Ishikawa (cell line): ENCODE measurements around the gene ADPRS.

Experiments
- CEBPB ChIP-seq: IDR thresholded peaks from 2 replicates; pipeline ENCODE4 v1.6.1; 2012
- CREB1 ChIP-seq: IDR thresholded peaks from 2 replicates; pipeline ENCODE4 v1.6.1; 2012; ENCODE audit warnings: low read depth
- EGR1 ChIP-seq: IDR thresholded peaks from 2 replicates; pipeline ENCODE4 v1.6.1; 2012
- EP300 ChIP-seq: IDR thresholded peaks from 2 replicates; pipeline ENCODE4 v1.6.1; 2012; ENCODE audit warnings: borderline replicate concordance
- FOXM1 ChIP-seq: IDR thresholded peaks from 2 replicates; pipeline ENCODE4 v1.6.1; 2012; ENCODE audit warnings: low read depth, borderline replicate concordance
- MAX ChIP-seq: IDR thresholded peaks from 2 replicates; pipeline ENCODE4 v1.6.1; 2012
- NFIC ChIP-seq: IDR thresholded peaks from 2 replicates; pipeline ENCODE4 v1.6.1; 2012
- RAD21 ChIP-seq: IDR thresholded peaks from 2 replicates; pipeline ENCODE4 v1.6.1; 2012; ENCODE audit warnings: low read depth
- REST ChIP-seq: IDR thresholded peaks from 2 replicates; pipeline ENCODE4 v1.6.1; 2012; ENCODE audit warnings: low read depth, mild to moderate bottlenecking
- TAF1 ChIP-seq: IDR thresholded peaks from 2 replicates; pipeline ENCODE4 v1.6.1; 2012; ENCODE audit warnings: low read depth, mild to moderate bottlenecking
- TCF12 ChIP-seq: IDR thresholded peaks from 2 replicates; pipeline ENCODE4 v1.6.1; 2012; ENCODE audit warnings: low read depth
- TEAD4 ChIP-seq: IDR thresholded peaks from 2 replicates; pipeline ENCODE4 v1.6.1; 2012
- USF1 ChIP-seq: IDR thresholded peaks from 2 replicates; pipeline ENCODE4 v1.6.1; 2012
- YY1 ChIP-seq: IDR thresholded peaks from 2 replicates; pipeline ENCODE4 v1.6.1; 2012; ENCODE audit warnings: low read depth
- ZBTB7A ChIP-seq: IDR thresholded peaks from 2 replicates; pipeline ENCODE4 v1.6.1; 2012; ENCODE audit warnings: low read depth

ADPRS gene

GRCh38 chr1:36088577-36089392 is at the start of gene ADPRS:
TSS of gene ADPRS (plus strand) at chr1:36088892. CDS start at chr1:36088905, 13 bp downstream.
- TF ChIP-seq TEAD4, result no peak; the same call in 1 of the 2 replicates
- peak; percentile 94 for TF ChIP-seq MAX
- no peak for TF ChIP-seq FOXM1
- no peak; the same call in 1 of the 2 replicates for TF ChIP-seq CEBPB
- peak; percentile 97 for TF ChIP-seq YY1
- peak; percentile 48; the same call in 1 of the 2 replicates for TF ChIP-seq EP300
- TF ChIP-seq CREB1, result peak; percentile 83
- peak; percentile 73; the same call in 1 of the 2 replicates for TF ChIP-seq TCF12
- TF ChIP-seq RAD21, result peak; percentile 38; the same call in 1 of the 2 replicates
- no peak for TF ChIP-seq REST
- TF ChIP-seq NFIC, result no peak
- TF ChIP-seq ZBTB7A, result peak; percentile 72
- peak; percentile 61; the same call in 1 of the 2 replicates for TF ChIP-seq EGR1
- peak; percentile 97 for TF ChIP-seq TAF1
- TF ChIP-seq USF1, result no peak

GRCh38 chr1:36040238-36040637 is 48.5 kb upstream of the ADPRS start:
- TF ChIP-seq RAD21 (no peak), YY1 (no peak), CREB1 (no peak), USF1 (no peak), TAF1 (no peak), EP300 (no peak), FOXM1 (no peak), TEAD4 (no peak), NFIC (no peak), TCF12 (no peak), REST (no peak)

- no peak for TF ChIP-seq MAX
These were observed 36.9 kb upstream of the ADPRS start for GRCh38 chr1:36051821-36052220.

- TF ChIP-seq EGR1, result no peak
- no peak for TF ChIP-seq TAF1
- no peak for TF ChIP-seq EP300
- TF ChIP-seq REST, result no peak
- TF ChIP-seq NFIC, result no peak
- TF ChIP-seq CEBPB, result no peak
- TF ChIP-seq USF1, result no peak
- TF ChIP-seq CREB1, result no peak
- TF ChIP-seq TCF12, result no peak
- TF ChIP-seq YY1, result no peak
- TF ChIP-seq ZBTB7A, result no peak
- no peak for TF ChIP-seq FOXM1
- TF ChIP-seq RAD21, result no peak
- no peak for TF ChIP-seq TEAD4
- no peak for TF ChIP-seq MAX
These were observed 34.7 kb upstream of the ADPRS start for GRCh38 chr1:36053978-36054377.
